ENCODE measurements around the gene PRKAG2. TPM values are rescaled to one million over a fixed set of nuclear protein-coding genes. Genes with fewer than 3 reads are reported as not detected.

PRKAG2 gene
- total and polyA plus RNA-seq, 2 experiments from 2014 or later, result 9.1 to 14.9 TPM

DNA sequence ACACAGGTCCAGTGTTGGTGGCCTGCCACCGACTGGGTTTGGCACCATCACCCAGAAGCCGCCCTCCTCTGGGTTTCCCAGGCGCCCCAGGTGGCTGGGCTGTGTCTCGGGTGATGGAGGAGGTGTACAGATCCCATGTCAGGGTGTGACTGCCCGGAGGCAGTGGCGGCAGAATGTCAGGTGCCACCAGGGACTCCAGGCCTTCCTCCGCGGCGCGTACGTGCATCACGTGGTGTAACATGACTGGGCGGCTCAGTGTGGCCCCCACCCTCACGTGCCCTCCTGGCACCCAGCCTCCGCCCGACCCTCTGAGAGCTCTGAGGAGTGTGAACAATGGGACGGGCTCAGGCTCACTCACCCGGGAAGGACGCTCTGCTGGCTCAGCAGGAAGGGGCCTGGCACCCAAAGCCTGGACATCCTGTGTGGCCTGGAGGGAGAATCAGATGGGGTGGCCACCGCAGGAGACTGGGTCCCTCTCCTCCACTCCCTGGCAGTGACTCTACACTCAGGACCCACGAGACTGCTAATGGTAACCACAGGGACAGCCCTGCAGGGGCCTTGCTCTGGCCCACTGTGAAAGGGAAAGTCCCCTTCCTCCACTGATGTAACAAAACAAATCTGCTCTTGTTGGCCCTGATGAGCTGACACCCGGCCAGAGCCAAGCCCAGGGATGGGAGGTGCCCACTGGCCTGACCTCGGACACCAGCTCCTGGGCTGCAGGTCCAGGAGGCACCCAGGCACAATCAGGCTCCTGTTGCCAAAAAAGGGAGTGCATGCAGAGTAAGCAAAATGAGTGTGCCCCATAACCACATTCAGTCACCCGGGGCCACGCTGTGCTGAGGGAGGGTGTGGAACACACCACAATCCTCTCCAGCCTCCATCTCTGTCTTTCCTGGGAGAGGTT lies 164.8 kb downstream of the PRKAG2 start:
- H3K27ac Mint-ChIP-seq, result no peak overlapping the region
- no peak for ATAC-seq

More for the DNA sequence above, 164.8 kb downstream of the PRKAG2 start:
- no peak for DNase-seq (ENCODE audit: low spot score)
- Mint-ChIP-seq H3K27me3 (ENCODE audit: insufficient read depth, low read depth, poor library complexity) (peaks cover 12% of the 10 kb centered on the region), H3K9me3 (no peaks in the 10 kb centered on the region), H3K4me3 (no peak overlapping the region), H3K4me1 (no peaks in the 10 kb centered on the region; the same call in 2 of the 3 replicates), H3K36me3 (ENCODE audit: low read depth) (no peaks in the 10 kb centered on the region)
- Histone ChIP-seq H3K4me1 (ENCODE audit: insufficient read depth) (no peaks in the 10 kb centered on the region), H3K27me3 (ENCODE audit: insufficient read depth) (no peaks in the 10 kb centered on the region), H3F3A (replicated peaks; ENCODE audit: low read depth) (no peaks in the 10 kb centered on the region), H3K27ac (ENCODE audit: low read depth) (no peak overlapping the region), H2AFZ (no peak overlapping the region), H3K4me2 (no peak overlapping the region), H3K9me2 (ENCODE audit: insufficient read depth) (no peaks in the 10 kb centered on the region), H3K79me2 (replicated peaks; ENCODE audit: insufficient read depth) (no peaks in the 10 kb centered on the region), H4K20me1 (replicated peaks; ENCODE audit: insufficient read depth) (no peaks in the 10 kb centered on the region), H3K36me3 (ENCODE audit: insufficient read depth) (no peaks in the 10 kb centered on the region), H3K4me3 (no peak overlapping the region)
- TF ChIP-seq, protein P1, sequence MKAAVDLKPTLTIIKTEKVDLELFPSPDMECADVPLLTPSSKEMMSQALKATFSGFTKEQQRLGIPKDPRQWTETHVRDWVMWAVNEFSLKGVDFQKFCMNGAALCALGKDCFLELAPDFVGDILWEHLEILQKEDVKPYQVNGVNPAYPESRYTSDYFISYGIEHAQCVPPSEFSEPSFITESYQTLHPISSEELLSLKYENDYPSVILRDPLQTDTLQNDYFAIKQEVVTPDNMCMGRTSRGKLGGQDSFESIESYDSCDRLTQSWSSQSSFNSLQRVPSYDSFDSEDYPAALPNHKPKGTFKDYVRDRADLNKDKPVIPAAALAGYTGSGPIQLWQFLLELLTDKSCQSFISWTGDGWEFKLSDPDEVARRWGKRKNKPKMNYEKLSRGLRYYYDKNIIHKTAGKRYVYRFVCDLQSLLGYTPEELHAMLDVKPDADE (IDR thresholded peaks at IDR 0.05), result no peak
- no peak for TF ChIP-seq ZNF331 (CRISPR knock-in tag; IDR thresholded peaks at IDR 0.05; ENCODE audit: low read depth)
- TF ChIP-seq, protein P2, sequence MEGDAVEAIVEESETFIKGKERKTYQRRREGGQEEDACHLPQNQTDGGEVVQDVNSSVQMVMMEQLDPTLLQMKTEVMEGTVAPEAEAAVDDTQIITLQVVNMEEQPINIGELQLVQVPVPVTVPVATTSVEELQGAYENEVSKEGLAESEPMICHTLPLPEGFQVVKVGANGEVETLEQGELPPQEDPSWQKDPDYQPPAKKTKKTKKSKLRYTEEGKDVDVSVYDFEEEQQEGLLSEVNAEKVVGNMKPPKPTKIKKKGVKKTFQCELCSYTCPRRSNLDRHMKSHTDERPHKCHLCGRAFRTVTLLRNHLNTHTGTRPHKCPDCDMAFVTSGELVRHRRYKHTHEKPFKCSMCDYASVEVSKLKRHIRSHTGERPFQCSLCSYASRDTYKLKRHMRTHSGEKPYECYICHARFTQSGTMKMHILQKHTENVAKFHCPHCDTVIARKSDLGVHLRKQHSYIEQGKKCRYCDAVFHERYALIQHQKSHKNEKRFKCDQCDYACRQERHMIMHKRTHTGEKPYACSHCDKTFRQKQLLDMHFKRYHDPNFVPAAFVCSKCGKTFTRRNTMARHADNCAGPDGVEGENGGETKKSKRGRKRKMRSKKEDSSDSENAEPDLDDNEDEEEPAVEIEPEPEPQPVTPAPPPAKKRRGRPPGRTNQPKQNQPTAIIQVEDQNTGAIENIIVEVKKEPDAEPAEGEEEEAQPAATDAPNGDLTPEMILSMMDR (conservative IDR thresholded peaks at IDR 0.05; ENCODE audit: low read depth in 2 of 2), result no peak
- no peak for TF ChIP-seq CREB1 (CRISPR knock-in tag; IDR thresholded peaks at IDR 0.05; ENCODE audit: low read depth)
- no peak for TF ChIP-seq POLR2AphosphoS5 (IDR thresholded peaks at IDR 0.05; ENCODE audit: low read depth)
- TF ChIP-seq EZH2 (IDR thresholded peaks at IDR 0.05; ENCODE audit: low read depth, unreplicated experiment), result no peak
- TF ChIP-seq, protein P3, sequence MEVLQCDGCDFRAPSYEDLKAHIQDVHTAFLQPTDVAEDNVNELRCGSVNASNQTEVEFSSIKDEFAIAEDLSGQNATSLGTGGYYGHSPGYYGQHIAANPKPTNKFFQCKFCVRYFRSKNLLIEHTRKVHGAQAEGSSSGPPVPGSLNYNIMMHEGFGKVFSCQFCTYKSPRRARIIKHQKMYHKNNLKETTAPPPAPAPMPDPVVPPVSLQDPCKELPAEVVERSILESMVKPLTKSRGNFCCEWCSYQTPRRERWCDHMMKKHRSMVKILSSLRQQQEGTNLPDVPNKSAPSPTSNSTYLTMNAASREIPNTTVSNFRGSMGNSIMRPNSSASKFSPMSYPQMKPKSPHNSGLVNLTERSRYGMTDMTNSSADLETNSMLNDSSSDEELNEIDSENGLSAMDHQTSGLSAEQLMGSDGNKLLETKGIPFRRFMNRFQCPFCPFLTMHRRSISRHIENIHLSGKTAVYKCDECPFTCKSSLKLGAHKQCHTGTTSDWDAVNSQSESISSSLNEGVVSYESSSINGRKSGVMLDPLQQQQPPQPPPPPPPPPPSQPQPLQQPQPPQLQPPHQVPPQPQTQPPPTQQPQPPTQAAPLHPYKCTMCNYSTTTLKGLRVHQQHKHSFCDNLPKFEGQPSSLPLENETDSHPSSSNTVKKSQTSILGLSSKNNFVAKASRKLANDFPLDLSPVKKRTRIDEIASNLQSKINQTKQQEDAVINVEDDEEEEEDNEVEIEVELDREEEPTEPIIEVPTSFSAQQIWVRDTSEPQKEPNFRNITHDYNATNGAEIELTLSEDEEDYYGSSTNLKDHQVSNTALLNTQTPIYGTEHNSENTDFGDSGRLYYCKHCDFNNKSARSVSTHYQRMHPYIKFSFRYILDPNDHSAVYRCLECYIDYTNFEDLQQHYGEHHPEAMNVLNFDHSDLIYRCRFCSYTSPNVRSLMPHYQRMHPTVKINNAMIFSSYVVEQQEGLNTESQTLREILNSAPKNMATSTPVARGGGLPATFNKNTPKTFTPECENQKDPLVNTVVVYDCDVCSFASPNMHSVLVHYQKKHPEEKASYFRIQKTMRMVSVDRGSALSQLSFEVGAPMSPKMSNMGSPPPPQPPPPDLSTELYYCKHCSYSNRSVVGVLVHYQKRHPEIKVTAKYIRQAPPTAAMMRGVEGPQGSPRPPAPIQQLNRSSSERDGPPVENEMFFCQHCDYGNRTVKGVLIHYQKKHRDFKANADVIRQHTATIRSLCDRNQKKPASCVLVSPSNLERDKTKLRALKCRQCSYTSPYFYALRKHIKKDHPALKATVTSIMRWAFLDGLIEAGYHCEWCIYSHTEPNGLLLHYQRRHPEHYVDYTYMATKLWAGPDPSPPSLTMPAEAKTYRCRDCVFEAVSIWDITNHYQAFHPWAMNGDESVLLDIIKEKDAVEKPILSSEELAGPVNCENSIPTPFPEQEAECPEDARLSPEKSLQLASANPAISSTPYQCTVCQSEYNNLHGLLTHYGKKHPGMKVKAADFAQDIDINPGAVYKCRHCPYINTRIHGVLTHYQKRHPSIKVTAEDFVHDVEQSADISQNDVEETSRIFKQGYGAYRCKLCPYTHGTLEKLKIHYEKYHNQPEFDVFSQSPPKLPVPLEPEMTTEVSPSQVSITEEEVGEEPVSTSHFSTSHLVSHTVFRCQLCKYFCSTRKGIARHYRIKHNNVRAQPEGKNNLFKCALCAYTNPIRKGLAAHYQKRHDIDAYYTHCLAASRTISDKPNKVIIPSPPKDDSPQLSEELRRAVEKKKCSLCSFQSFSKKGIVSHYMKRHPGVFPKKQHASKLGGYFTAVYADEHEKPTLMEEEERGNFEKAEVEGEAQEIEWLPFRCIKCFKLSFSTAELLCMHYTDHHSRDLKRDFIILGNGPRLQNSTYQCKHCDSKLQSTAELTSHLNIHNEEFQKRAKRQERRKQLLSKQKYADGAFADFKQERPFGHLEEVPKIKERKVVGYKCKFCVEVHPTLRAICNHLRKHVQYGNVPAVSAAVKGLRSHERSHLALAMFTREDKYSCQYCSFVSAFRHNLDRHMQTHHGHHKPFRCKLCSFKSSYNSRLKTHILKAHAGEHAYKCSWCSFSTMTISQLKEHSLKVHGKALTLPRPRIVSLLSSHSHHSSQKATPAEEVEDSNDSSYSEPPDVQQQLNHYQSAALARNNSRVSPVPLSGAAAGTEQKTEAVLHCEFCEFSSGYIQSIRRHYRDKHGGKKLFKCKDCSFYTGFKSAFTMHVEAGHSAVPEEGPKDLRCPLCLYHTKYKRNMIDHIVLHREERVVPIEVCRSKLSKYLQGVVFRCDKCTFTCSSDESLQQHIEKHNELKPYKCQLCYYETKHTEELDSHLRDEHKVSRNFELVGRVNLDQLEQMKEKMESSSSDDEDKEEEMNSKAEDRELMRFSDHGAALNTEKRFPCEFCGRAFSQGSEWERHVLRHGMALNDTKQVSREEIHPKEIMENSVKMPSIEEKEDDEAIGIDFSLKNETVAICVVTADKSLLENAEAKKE (CRISPR knock-in tag; IDR thresholded peaks at IDR 0.05), result no peak
- no peak for TF ChIP-seq JUNB (IDR thresholded peaks at IDR 0.05; ENCODE audit: unreplicated experiment)
- no peak for TF ChIP-seq NANOG (IDR thresholded peaks at IDR 0.05; ENCODE audit: borderline replicate concordance)
- no peak for TF ChIP-seq EZH2phosphoT487 (IDR thresholded peaks at IDR 0.05; ENCODE audit: unreplicated experiment)
- TF ChIP-seq, protein P4, sequence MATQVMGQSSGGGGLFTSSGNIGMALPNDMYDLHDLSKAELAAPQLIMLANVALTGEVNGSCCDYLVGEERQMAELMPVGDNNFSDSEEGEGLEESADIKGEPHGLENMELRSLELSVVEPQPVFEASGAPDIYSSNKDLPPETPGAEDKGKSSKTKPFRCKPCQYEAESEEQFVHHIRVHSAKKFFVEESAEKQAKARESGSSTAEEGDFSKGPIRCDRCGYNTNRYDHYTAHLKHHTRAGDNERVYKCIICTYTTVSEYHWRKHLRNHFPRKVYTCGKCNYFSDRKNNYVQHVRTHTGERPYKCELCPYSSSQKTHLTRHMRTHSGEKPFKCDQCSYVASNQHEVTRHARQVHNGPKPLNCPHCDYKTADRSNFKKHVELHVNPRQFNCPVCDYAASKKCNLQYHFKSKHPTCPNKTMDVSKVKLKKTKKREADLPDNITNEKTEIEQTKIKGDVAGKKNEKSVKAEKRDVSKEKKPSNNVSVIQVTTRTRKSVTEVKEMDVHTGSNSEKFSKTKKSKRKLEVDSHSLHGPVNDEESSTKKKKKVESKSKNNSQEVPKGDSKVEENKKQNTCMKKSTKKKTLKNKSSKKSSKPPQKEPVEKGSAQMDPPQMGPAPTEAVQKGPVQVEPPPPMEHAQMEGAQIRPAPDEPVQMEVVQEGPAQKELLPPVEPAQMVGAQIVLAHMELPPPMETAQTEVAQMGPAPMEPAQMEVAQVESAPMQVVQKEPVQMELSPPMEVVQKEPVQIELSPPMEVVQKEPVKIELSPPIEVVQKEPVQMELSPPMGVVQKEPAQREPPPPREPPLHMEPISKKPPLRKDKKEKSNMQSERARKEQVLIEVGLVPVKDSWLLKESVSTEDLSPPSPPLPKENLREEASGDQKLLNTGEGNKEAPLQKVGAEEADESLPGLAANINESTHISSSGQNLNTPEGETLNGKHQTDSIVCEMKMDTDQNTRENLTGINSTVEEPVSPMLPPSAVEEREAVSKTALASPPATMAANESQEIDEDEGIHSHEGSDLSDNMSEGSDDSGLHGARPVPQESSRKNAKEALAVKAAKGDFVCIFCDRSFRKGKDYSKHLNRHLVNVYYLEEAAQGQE (IDR thresholded peaks at IDR 0.05; ENCODE audit: unreplicated experiment), result no peak
- no peak for TF ChIP-seq ZNF114 (CRISPR knock-in tag; IDR thresholded peaks at IDR 0.05)
- TF ChIP-seq STAT1 (IDR thresholded peaks at IDR 0.05; ENCODE audit: unreplicated experiment), result no peak
